SK-N-SH (cell line): Measurements from ENCODE around the gene KCTD5.
"Not testable (repeated sequence)": the region's sequence is repeated elsewhere in the genome, so short reads cannot be mapped to it uniquely, and the experiment has no call there.

Experiments
- MXI1 ChIP-seq: IDR thresholded peaks from 2 replicates; pipeline ENCODE4 v1.6.1; 2012; ENCODE audit warnings: mild to moderate bottlenecking, low read depth, low read length, improper control_type of control experiment
- NRF1 ChIP-seq: IDR thresholded peaks from 2 replicates; pipeline ENCODE4 v1.6.1; 2012; ENCODE audit warnings: low read depth, mild to moderate bottlenecking, low read length
- POLR2AphosphoS5 ChIP-seq: IDR thresholded peaks from 2 replicates; pipeline ENCODE4 v1.6.1; 2012; ENCODE audit warnings: low read depth, low read length
- RCOR1 ChIP-seq: fragments of 150-350 bp; IDR thresholded peaks from 2 replicates; pipeline ENCODE4 v1.6.1; 2017; ENCODE audit warnings: antibody characterized with exemption, low read length
- REST ChIP-seq: IDR thresholded peaks from 2 replicates; pipeline ENCODE4 v1.6.1; 2012; ENCODE audit warnings: mild to moderate bottlenecking, low read depth, low read length, moderate library complexity
- USF2 ChIP-seq: fragments of 150-350 bp; IDR thresholded peaks from 2 replicates; pipeline ENCODE4 v1.6.1; 2017; ENCODE audit warnings: antibody characterized with exemption, low read length, low read depth, borderline replicate concordance
- YY1 ChIP-seq: IDR thresholded peaks from 2 replicates; pipeline ENCODE4 v1.4.0; 2012; ENCODE audit warnings: low read depth, mild to moderate bottlenecking

GRCh38 chr16:2680360-2680759 is 2.0 kb upstream of the KCTD5 start:
- not testable (repeated sequence) for TF ChIP-seq YY1, RCOR1, USF2, MXI1, REST, POLR2AphosphoS5, NRF1
